Measurements from ENCODE around the gene SRXN1.

DNA sequence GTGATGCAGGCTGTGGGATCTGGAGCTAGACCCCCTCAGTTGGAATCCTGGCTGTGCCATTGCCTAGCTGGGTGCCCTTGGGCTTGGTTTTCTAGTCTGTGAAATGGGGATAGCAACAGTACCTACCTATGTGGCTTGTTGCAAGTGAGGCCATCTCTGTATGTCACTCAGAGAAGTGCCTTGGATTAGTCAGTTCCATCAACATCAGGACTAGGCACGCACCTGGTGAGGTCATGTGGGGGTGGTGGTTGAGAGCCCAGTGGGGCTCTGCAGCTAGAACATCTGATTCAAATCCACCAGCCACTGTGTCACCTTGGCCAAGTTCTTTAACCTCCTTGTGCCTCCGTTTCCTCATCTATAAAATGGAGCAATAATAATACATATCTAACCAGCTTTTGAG is 55.4 kb downstream of the SRXN1 start:
- TF ChIP-seq TAF1 (IDR thresholded peaks at IDR 0.05; ENCODE audit: low read depth), result no peak
- no peak for TF ChIP-seq CTCF (IDR thresholded peaks at IDR 0.05; ENCODE audit: poor library complexity, severe bottlenecking)
- TF ChIP-seq EZH2 (IDR thresholded peaks at IDR 0.05; ENCODE audit: borderline replicate concordance, insufficient read depth, low read length, poor library complexity, severe bottlenecking), result no peak
